GM19324 (cell line): ENCODE measurements around the gene CCDC187.

Experiments
- ATAC-seq: cut with Tn5 transposase; IDR thresholded peaks from one replicate; pipeline ENCODE4 v1.9.1; 2021; ENCODE audit warnings: mild to moderate bottlenecking, moderate library complexity; ENCODE audit not compliant: unreplicated experiment, low FRiP score

The CCDC187 gene

GRCh38 chr9:136340356-136341041 lies 36.6 kb upstream of the CCDC187 start:
- ATAC-seq = no peak

- ATAC-seq = no peak
Measured at GRCh38 chr9:136339958-136340310, 36.0 kb upstream of the CCDC187 start.

- no peak for ATAC-seq
Measured at GRCh38 chr9:136339173-136339957, 35.5 kb upstream of the CCDC187 start.

- no peak for ATAC-seq
Measured at GRCh38 chr9:136338511-136338910, 34.6 kb upstream of the CCDC187 start.

- ATAC-seq = no peak
Measured at GRCh38 chr9:136337416-136338395, 33.8 kb upstream of the CCDC187 start.

- ATAC-seq = no peak
Measured at GRCh38 chr9:136336881-136337280, 33.0 kb upstream of the CCDC187 start.

- ATAC-seq = no peak
Measured at GRCh38 chr9:136336156-136336870, 32.4 kb upstream of the CCDC187 start.

- ATAC-seq = no peak
Measured at GRCh38 chr9:136335296-136336155, 31.6 kb upstream of the CCDC187 start.

GRCh38 chr9:136334541-136334940 lies 30.6 kb upstream of the CCDC187 start:
- no peak for ATAC-seq

- no peak for ATAC-seq
Measured at GRCh38 chr9:136333486-136333885, 29.6 kb upstream of the CCDC187 start.

GRCh38 chr9:136333045-136333444 lies 29.2 kb upstream of the CCDC187 start:
- no peak for ATAC-seq

- no peak for ATAC-seq
Measured at GRCh38 chr9:136332482-136332983, 28.6 kb upstream of the CCDC187 start.

GRCh38 chr9:136331556-136332481 lies 27.9 kb upstream of the CCDC187 start:
- no peak for ATAC-seq

- no peak for ATAC-seq
Measured at GRCh38 chr9:136331030-136331429, 27.1 kb upstream of the CCDC187 start.

GRCh38 chr9:136330406-136330990 lies 26.6 kb upstream of the CCDC187 start:
- no peak for ATAC-seq

GRCh38 chr9:136329636-136330405 lies 25.9 kb upstream of the CCDC187 start:
- no peak for ATAC-seq

- no peak for ATAC-seq
Measured at GRCh38 chr9:136329211-136329627, 25.3 kb upstream of the CCDC187 start.
